NCI-H526 (cell line): ENCODE measurements around the gene BTBD16.
A peak's percentile ranks its signal among the peaks of the same experiment; 100 is the strongest.

Source experiments
- DNase-seq, 2 experiments: peaks; one replicate each; lab custom pipeline; 2025; lab: John Stamatoyannopoulos, UW

BTBD16 gene

GRCh38 chr10:122374237-122374858 lies 103.3 kb downstream of the BTBD16 start, which contains the start of gene PLEKHA1:
PLEKHA1 (plus strand) TSS chr10:122374708; CDS start chr10:122393201, 18,493 bp downstream.
- peak; percentile 73 to 96 for DNase-seq

- DNase-seq: peak; percentile 23 to 77
Measured at GRCh38 chr10:122374859-122375678, 104.0 kb downstream of the BTBD16 start.

DNA sequence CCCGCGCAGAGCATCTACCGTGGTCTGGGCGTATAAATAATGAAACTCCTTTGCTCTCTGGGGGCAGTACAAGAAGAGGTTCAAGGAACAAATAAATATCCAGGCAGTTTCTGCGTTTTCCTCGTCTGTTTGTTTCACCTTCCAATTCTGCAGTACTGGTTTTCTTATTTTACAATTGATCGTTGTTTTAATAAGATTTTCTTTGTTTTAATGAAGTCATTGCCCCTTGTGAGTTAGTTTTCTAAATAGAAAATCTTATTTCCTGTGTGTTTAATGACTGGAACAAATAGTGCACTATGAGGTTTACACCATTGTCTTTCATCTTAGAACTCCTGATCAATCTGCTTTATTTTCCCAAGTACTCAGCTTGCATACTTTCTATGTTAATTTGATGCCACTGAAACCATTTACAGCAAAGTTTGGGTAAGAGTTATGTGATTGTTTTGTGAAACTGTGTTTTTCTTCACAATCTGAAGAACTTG lies 104.6 kb downstream of the BTBD16 start:
- no peak for DNase-seq

- DNase-seq: no peak
Measured at GRCh38 chr10:122376364-122376961, 105.4 kb downstream of the BTBD16 start.

DNA sequence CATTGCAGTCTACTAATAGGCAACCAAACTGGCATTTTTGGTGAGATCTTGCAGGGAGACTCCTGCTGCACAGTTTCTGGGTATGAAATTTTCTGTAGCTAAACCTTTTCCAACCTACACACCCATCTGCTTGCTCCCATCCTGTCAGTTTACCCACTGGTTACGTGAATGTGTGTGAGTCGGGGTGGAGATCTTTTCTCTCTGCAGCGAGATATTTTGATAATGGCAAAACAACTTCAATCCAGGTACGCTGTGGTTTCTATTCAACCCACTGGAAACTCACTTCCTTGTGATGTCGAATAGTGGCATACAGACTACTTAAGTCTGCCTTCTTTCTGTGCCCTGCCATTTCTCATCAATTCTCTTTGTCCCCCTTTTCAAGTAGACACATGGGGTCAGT lies 107.9 kb downstream of the BTBD16 start:
- no peak for DNase-seq

GRCh38 chr10:122379537-122379936 lies 108.4 kb downstream of the BTBD16 start:
- DNase-seq: no peak

- DNase-seq: no peak
Measured at GRCh38 chr10:122380703-122381102, 109.6 kb downstream of the BTBD16 start.

DNA sequence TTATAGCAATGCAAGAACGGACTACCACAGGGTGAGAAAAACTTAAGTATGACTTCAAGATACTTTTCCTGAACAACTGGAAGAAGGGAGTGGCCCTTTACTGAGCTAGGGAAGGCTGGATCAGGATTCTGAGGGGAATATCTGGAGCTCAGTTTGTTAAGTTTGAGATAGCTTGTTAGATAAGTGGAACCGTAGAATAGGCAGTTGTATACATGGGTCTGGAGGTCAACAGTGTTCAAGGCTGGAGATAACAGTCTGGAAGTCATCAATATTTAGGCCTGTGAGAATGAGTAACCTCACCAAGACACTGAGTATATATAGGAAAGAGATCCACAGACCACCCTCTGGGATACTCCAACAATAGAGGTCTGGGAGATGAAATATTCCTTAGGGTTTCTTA lies 110.6 kb downstream of the BTBD16 start:
- no peak for DNase-seq

- no peak for DNase-seq
Measured at GRCh38 chr10:122386514-122386913, 115.4 kb downstream of the BTBD16 start.

DNA sequence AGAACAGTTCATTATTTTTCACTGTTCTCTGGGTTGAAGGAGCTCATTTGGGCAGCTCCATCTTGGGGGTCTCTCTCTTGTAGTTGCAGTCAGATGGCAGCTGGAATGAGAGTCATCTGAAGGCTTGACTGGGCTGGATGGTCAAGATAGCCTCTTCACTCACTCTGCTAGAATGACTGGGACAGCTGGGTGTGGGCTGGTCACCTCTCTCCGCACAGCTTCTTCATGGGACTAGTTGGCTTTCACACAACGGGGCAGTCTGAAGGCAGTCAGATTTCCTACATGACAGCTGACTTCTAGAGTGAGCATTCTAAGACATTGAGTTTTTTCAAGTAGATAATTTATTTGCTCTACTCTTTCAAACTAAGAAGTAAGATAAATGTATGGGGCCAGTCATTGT lies 116.5 kb downstream of the BTBD16 start:
- no peak for DNase-seq
